Suprapubic skin (tissue), 4 donors: ENCODE results near the gene TXN2. TPM values are rescaled to one million over a fixed set of nuclear protein-coding genes. Genes with fewer than 3 reads are reported as not detected.

Experiments used
- DNase-seq, 2 donors: peaks; one replicate each; pipeline ENCODE4 v3.0.0-alpha.2; 2019; ENCODE audit warnings: low spot score in 2 of 2
- H3K27ac ChIP-seq: fragments of 200-600 bp; sonication (generic); one replicate; pipeline ENCODE4 v1.5.1; 2019
- H3K27me3 ChIP-seq: fragments of 200-600 bp; sonication (generic); one replicate; pipeline ENCODE4 v1.5.1; 2019
- H3K36me3 ChIP-seq: fragments of 200-600 bp; sonication (generic); one replicate; pipeline ENCODE4 v1.5.1; 2019
- H3K4me1 ChIP-seq: fragments of 200-600 bp; sonication (generic); one replicate; pipeline ENCODE4 v1.5.1; 2019
- H3K4me3 ChIP-seq: fragments of 200-600 bp; sonication (generic); one replicate; pipeline ENCODE4 v1.5.1; 2019; ENCODE audit warnings: mild to moderate bottlenecking
- H3K9me3 ChIP-seq: fragments of 200-600 bp; sonication (generic); one replicate; pipeline ENCODE4 v1.5.1; 2019
- EP300 ChIP-seq: sonication (generic); formaldehyde crosslinking; IDR thresholded peaks from one replicate; pipeline ENCODE4 v1.6.1; 2017; ENCODE audit warnings: antibody characterized with exemption
- POLR2A ChIP-seq, 2 donors: fragments of 450-650 bp; IDR thresholded peaks; one replicate each; pipeline ENCODE4 v1.6.1; 2017; ENCODE audit warnings: antibody characterized with exemption in 2 of 2, mild to moderate bottlenecking in 2 of 2, moderate library complexity in 2 of 2
- POLR2AphosphoS5 ChIP-seq, 3 donors: sonication (generic); formaldehyde crosslinking; IDR thresholded peaks; one replicate each; pipeline ENCODE4 v1.6.1; 2017; ENCODE audit warnings: antibody characterized with exemption in 3 of 3
- WGBS: methylation state at CpG from one replicate; pipeline ENCODE4 v1.1.5; 2018; 5-methylcytosine and 5-hydroxymethylcytosine counted together
- total RNA-seq, 4 donors: library from RNA; depleted of rRNA; stranded (reverse); fragments of >200 nt; gene quantifications; one replicate each; pipeline ENCODE4 v1.1.0, GENCODE V29; 2016
- TF ChIP-seq, protein P1 (sequence below), 2 donors: fragments of 200-600 bp in 1 of 2; fragments of 450-650 bp in 1 of 2; sonication (generic) in 1 of 2; IDR thresholded peaks; one replicate each; pipeline ENCODE4 v1.5.1; 2016 to 2019; ENCODE audit warnings: antibody characterized with exemption in 2 of 2, mild to moderate bottlenecking in 1 of 2, moderate library complexity in 1 of 2

The TXN2 gene
- total RNA-seq, 4 donors from 2014 or later: 50.7 to 73.5 (median 61.3) TPM

DNA sequence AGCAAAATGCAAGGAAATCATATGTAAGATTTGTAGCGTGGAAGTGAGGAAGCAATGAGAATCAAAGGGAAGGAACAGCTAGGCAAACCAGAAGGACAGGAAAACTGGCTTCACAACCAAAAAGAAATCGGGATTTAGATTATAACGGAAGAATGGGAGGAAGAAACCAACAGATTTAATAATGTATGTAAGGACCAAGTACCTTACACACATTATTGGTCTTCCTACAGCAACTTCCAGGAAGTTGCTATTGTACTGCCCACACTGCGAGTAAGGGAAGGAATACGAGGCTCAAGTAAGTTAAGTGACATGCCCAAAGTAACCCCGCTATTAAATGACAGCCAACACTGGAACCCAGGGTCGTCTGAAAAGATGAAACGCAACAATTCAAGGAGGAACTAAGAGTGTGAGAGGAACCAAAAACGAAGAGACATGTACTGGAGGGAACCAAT is 473 bp downstream of the TXN2 start:
- Histone ChIP-seq H3K27ac (peak overlapping the region; percentile 98), H3K4me3 (peak overlapping the region; percentile 65), H3K9me3 (no peaks in the 10 kb centered on the region), H3K27me3 (no peaks in the 10 kb centered on the region), H3K36me3 (peaks cover 34% of the 10 kb centered on the region), H3K4me1 (peaks cover 25% of the 10 kb centered on the region)
- WGBS: 7% methylated on average over 9 of the region's 9 CpGs
- DNase-seq: no peak
- no peak for TF ChIP-seq POLR2AphosphoS5 (IDR thresholded peaks at IDR 0.05)
- TF ChIP-seq POLR2A (IDR thresholded peaks at IDR 0.05): no peak
- TF ChIP-seq, protein P1, sequence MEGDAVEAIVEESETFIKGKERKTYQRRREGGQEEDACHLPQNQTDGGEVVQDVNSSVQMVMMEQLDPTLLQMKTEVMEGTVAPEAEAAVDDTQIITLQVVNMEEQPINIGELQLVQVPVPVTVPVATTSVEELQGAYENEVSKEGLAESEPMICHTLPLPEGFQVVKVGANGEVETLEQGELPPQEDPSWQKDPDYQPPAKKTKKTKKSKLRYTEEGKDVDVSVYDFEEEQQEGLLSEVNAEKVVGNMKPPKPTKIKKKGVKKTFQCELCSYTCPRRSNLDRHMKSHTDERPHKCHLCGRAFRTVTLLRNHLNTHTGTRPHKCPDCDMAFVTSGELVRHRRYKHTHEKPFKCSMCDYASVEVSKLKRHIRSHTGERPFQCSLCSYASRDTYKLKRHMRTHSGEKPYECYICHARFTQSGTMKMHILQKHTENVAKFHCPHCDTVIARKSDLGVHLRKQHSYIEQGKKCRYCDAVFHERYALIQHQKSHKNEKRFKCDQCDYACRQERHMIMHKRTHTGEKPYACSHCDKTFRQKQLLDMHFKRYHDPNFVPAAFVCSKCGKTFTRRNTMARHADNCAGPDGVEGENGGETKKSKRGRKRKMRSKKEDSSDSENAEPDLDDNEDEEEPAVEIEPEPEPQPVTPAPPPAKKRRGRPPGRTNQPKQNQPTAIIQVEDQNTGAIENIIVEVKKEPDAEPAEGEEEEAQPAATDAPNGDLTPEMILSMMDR (IDR thresholded peaks at IDR 0.05): no peak
- no peak for TF ChIP-seq EP300

DNA sequence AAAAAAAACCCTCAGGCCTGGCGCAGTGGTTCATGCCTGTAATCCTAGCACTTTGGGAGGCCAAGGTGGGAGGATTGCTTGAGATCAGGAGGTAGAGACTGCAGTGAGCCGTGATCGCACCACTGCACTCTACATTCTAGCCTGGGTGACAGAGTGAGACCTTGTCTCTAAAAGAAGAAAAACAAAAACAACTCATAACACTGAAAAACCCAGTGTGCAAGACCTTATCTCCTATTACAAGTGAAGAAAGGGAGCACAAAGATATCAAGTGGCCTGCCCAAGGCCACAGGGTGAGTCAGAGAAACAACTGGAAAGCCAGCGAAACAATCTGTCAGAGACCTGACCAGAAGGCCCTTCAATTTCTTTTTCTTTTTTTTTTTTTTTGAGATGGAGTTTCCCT is 2.5 kb downstream of the TXN2 start:
- 93% methylated on average over 4 of the region's 4 CpGs for WGBS
- Histone ChIP-seq H3K36me3 (peaks cover 54% of the 10 kb centered on the region), H3K4me1 (peaks cover 19% of the 10 kb centered on the region), H3K4me3 (no peak overlapping the region), H3K9me3 (no peaks in the 10 kb centered on the region), H3K27ac (no peak overlapping the region), H3K27me3 (no peaks in the 10 kb centered on the region)
- no peak for DNase-seq
- TF ChIP-seq, protein P1 (IDR thresholded peaks at IDR 0.05): no peak
- TF ChIP-seq POLR2A (IDR thresholded peaks at IDR 0.05) (no peak), POLR2AphosphoS5 (IDR thresholded peaks at IDR 0.05) (no peak), EP300 (no peak)

DNA sequence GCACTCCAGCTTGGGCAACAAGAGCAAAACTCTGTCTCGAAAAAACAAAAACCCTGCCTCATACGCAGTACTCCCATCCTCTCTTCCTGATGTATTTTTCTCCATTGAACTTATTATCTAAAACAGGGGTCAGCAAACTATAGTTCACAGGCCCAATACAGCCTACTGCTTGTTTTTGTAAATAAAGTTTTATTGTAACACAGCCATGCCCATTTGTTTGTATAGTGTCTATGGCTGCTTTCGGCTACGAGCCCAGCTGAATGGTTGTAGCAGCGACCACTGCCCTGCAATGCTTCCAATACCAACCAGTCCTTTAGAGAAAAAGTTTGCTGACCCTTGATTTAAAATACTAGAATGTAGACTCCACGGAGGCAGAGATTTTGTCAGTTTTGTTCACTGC is 6.1 kb downstream of the TXN2 start:
- no peak for TF ChIP-seq EP300
- TF ChIP-seq POLR2AphosphoS5 (IDR thresholded peaks at IDR 0.05): no peak
- no peak for TF ChIP-seq POLR2A (IDR thresholded peaks at IDR 0.05)
- TF ChIP-seq, protein P1 (IDR thresholded peaks at IDR 0.05): no peak
- Histone ChIP-seq H3K36me3 (peaks cover 80% of the 10 kb centered on the region), H3K9me3 (no peaks in the 10 kb centered on the region), H3K4me3 (no peak overlapping the region), H3K4me1 (peaks cover 14% of the 10 kb centered on the region), H3K27ac (no peak overlapping the region), H3K27me3 (no peaks in the 10 kb centered on the region)
- no peak for DNase-seq
- WGBS: 95% methylated on average over 6 of the region's 6 CpGs

DNA sequence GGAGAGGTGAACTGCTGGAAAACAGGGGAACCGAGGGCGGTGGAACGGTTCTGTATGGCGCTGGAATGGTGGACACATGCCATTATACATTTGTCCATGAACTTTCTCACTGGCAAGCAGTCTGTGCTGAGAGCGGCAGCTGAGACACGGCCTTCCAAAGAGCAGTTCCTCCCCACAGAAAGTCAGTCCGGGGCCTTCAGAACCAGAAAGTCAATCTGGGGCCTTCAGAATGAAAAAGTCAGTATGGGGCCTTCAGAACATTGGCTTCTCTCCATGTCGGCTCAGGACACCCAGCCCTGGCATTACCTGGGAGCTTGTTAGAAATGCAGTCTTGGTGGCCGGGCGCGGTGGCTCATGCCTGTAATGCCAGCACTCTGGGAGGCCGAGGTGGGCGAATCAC is 8.8 kb downstream of the TXN2 start:
- no peaks in the 10 kb centered on the region for H3K9me3 ChIP-seq
- peaks cover 64% of the 10 kb centered on the region for H3K36me3 ChIP-seq
- no peak for DNase-seq
- peaks cover 26% of the 10 kb centered on the region for H3K4me1 ChIP-seq
- no peaks in the 10 kb centered on the region for H3K27me3 ChIP-seq
- TF ChIP-seq POLR2AphosphoS5 (IDR thresholded peaks at IDR 0.05) (no peak), POLR2A (IDR thresholded peaks at IDR 0.05) (no peak), EP300 (no peak)
- TF ChIP-seq, protein P1 (IDR thresholded peaks at IDR 0.05): no peak
- WGBS: 82% methylated on average over 12 of the region's 13 CpGs
- no peak overlapping the region for H3K4me3 ChIP-seq
- H3K27ac ChIP-seq: no peak overlapping the region

DNA sequence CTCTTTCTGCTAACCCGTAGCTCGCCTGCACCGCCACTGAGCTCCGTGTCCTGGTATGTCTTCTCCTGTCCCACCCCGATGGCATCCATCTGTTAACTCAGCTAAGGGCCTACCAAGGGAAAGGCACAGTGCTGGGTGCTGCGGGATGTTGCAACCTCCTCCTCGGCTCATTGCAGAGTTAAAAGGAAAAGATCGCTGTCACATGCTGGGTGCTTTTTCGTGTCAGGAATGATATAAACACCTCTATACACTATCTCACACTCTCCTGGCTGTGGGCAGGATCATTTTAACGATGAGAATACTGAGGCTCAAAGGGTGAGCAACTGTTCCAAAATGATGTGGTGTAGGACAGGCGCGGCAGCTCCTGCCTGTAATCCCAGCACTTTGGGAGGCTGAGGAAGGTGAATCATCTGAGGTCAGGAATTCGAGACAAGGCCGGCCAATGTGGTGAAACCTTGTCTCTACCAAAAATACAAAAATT is 10.1 kb downstream of the TXN2 start:
- 85% methylated on average over 14 of the region's 14 CpGs for WGBS
- H3K4me3 ChIP-seq: no peak overlapping the region
- H3K36me3 ChIP-seq: peaks cover 59% of the 10 kb centered on the region
- H3K27me3 ChIP-seq: no peaks in the 10 kb centered on the region
- H3K27ac ChIP-seq: peak overlapping the region; percentile 59
- no peak for TF ChIP-seq POLR2A (IDR thresholded peaks at IDR 0.05)
- no peak for TF ChIP-seq EP300
- TF ChIP-seq, protein P1 (IDR thresholded peaks at IDR 0.05): no peak
- no peak for TF ChIP-seq POLR2AphosphoS5 (IDR thresholded peaks at IDR 0.05)
- no peak for DNase-seq
- H3K4me1 ChIP-seq: peaks cover 35% of the 10 kb centered on the region
- H3K9me3 ChIP-seq: no peaks in the 10 kb centered on the region
